Measurements from ENCODE around the gene MSANTD1. TPM values are rescaled to one million over a fixed set of nuclear protein-coding genes. Genes with fewer than 3 reads are reported as not detected.

MSANTD1 gene
- total and polyA plus RNA-seq, 2 donors, result 0.24 to 0.85 TPM

- Histone ChIP-seq H3K4me1 (ENCODE audit: insufficient read depth) (no peaks in the 10 kb centered on the region), H3K27ac (ENCODE audit: low read depth) (no peak overlapping the region), H3K36me3 (ENCODE audit: insufficient read depth) (no peaks in the 10 kb centered on the region), H3K4me3 (ENCODE audit: low read depth, low read length) (no peak overlapping the region)
- 94% methylated on average over 11 of the region's 11 CpGs for WGBS
- no peak for DNase-seq (ENCODE audit: extremely low spot score)
These were observed 2.9 kb downstream of the MSANTD1 start for GRCh38 chr4:3251691-3252479.

- DNase-seq (ENCODE audit: extremely low spot score), result no peak
- 95% methylated on average over 3 of the region's 3 CpGs for WGBS
- Histone ChIP-seq H3K36me3 (ENCODE audit: insufficient read depth) (no peaks in the 10 kb centered on the region), H3K4me3 (ENCODE audit: low read depth, low read length) (no peak overlapping the region), H3K27ac (ENCODE audit: low read depth) (no peak overlapping the region), H3K4me1 (ENCODE audit: insufficient read depth) (no peaks in the 10 kb centered on the region)
These were observed 3.5 kb downstream of the MSANTD1 start for GRCh38 chr4:3252480-3252828.

DNA sequence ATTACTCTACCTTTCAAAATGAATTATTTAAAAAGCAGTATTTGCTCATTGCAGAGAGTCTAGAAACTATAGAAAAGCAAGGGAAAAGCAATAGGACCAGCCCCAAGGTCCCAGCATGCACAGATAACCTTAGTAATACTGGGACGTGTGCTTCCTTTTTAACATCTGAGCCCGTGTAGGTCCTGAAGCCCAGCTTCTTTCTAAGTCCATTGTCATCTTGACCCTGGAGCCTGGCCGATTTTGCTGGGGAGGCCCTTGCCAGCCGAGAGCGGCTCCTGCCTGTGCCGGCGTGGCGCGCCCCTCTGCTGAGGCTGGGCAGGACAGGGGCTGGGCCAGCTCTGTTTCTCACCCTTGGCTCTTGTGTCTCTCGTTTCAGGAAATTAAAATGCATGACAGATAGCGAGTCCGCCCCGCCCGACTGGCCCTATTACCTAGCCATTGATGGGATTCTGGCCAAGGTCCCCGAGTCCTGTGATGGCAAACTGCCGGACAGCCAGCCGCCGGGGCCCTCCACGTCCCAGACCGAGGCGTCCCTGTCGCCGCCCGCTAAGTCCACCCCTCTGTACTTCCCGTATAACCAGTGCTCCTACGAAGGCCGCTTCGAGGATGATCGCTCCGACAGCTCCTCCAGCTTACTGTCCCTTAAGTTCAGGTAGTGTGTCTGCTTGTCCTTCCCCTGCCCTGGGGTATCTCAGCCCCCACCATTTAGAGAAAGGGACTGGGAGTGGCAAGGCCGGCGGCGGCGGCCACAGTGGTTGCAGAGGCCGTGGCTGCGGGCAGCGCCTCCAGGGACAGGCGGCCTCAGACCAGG, 4.1 kb downstream of the MSANTD1 start:
- H3K4me3 ChIP-seq (ENCODE audit: low read depth, low read length), result no peak overlapping the region
- H3K36me3 ChIP-seq (ENCODE audit: insufficient read depth), result no peaks in the 10 kb centered on the region
- H3K4me1 ChIP-seq (ENCODE audit: insufficient read depth), result no peaks in the 10 kb centered on the region
- WGBS, result 91% methylated on average over 38 of the region's 38 CpGs
- H3K27ac ChIP-seq (ENCODE audit: low read depth), result no peak overlapping the region
- DNase-seq (ENCODE audit: extremely low spot score), result no peak

GRCh38 chr4:3253808-3254207, 4.8 kb downstream of the MSANTD1 start:
- WGBS, result 97% methylated on average over 13 of the region's 13 CpGs
- no peaks in the 10 kb centered on the region for H3K36me3 ChIP-seq (ENCODE audit: insufficient read depth)
- no peak for DNase-seq (ENCODE audit: extremely low spot score)
- H3K4me3 ChIP-seq (ENCODE audit: low read depth, low read length), result no peak overlapping the region
- no peak overlapping the region for H3K27ac ChIP-seq (ENCODE audit: low read depth)
- H3K4me1 ChIP-seq (ENCODE audit: insufficient read depth), result no peaks in the 10 kb centered on the region

DNA sequence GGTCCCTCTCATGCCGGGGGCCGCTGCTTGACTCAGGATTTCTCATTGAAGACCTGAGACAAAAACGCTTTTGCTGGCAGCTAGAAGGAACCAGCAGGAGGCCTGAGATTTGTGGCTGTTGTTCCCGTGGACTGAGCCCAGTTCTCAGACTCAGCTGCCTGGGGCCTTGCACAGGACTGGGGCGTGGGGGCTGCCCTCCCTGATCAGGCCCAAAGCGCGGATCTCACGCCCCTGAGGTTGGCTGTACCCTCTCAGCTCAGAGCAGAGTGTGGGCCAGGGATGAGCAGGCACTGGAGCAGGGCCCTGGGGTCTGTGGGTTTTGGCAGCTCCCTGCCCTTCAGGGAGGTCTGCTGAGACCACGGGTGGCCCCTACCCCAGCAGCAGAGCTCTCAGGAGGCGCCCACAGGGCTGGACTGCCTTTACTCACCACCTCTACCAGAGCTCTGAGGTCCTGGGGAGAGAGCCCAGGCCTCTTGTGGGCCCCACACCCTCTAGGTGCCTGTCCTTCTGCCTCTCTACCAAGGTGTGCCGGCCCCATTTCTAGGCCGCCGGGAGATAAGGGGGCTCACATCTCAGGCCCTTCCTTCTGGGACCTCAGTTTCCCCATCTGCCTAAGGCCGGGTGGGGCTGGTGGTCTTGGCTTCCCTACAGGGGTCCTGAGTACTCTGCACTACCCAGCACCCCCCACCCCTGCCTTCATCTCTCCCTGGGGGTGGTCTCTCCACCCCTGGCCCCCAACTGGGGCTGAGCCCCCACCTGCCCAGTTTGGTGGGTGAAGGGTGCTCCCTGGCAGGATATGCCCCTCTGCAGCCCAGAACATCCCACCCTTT, 5.6 kb downstream of the MSANTD1 start:
- Histone ChIP-seq H3K36me3 (ENCODE audit: insufficient read depth) (no peaks in the 10 kb centered on the region), H3K27ac (ENCODE audit: low read depth) (no peak overlapping the region), H3K4me3 (ENCODE audit: low read depth, low read length) (no peak overlapping the region), H3K4me1 (ENCODE audit: insufficient read depth) (no peaks in the 10 kb centered on the region)
- DNase-seq (ENCODE audit: extremely low spot score), result no peak
- 89% methylated on average over 14 of the region's 14 CpGs for WGBS

- DNase-seq (ENCODE audit: extremely low spot score), result no peak
- no peaks in the 10 kb centered on the region for H3K4me1 ChIP-seq (ENCODE audit: insufficient read depth)
- WGBS, result 96% methylated on average over 36 of the region's 36 CpGs
These were observed 6.7 kb downstream of the MSANTD1 start for GRCh38 chr4:3255611-3256186.

GRCh38 chr4:3256230-3257102, 7.5 kb downstream of the MSANTD1 start:
- no peak overlapping the region for H3K27ac ChIP-seq (ENCODE audit: low read depth)
- no peaks in the 10 kb centered on the region for H3K4me1 ChIP-seq (ENCODE audit: insufficient read depth)
- WGBS, result 90% methylated on average over 21 of the region's 21 CpGs
- H3K36me3 ChIP-seq (ENCODE audit: insufficient read depth), result no peaks in the 10 kb centered on the region
- DNase-seq (ENCODE audit: extremely low spot score), result no peak
- no peak overlapping the region for H3K4me3 ChIP-seq (ENCODE audit: low read depth, low read length)

More at GRCh38 chr4:3255611-3256186, 6.7 kb downstream of the MSANTD1 start:
- Histone ChIP-seq H3K4me3 (ENCODE audit: low read depth, low read length) (no peak overlapping the region), H3K36me3 (ENCODE audit: insufficient read depth) (no peaks in the 10 kb centered on the region), H3K27ac (ENCODE audit: low read depth) (no peak overlapping the region)

GRCh38 chr4:3257103-3257555, 8.2 kb downstream of the MSANTD1 start:
- Histone ChIP-seq H3K27ac (ENCODE audit: low read depth) (no peak overlapping the region), H3K4me1 (ENCODE audit: insufficient read depth) (no peaks in the 10 kb centered on the region), H3K4me3 (ENCODE audit: low read depth, low read length) (no peak overlapping the region), H3K36me3 (ENCODE audit: insufficient read depth) (no peaks in the 10 kb centered on the region)
- DNase-seq (ENCODE audit: extremely low spot score), result no peak
- 92% methylated on average over 9 of the region's 9 CpGs for WGBS

GRCh38 chr4:3257556-3258482, 8.9 kb downstream of the MSANTD1 start:
- Histone ChIP-seq H3K4me1 (ENCODE audit: insufficient read depth) (no peaks in the 10 kb centered on the region), H3K27ac (ENCODE audit: low read depth) (no peak overlapping the region), H3K36me3 (ENCODE audit: insufficient read depth) (no peaks in the 10 kb centered on the region), H3K4me3 (ENCODE audit: low read depth, low read length) (no peak overlapping the region)
- DNase-seq (ENCODE audit: extremely low spot score), result no peak
- 92% methylated on average over 29 of the region's 29 CpGs for WGBS

DNA sequence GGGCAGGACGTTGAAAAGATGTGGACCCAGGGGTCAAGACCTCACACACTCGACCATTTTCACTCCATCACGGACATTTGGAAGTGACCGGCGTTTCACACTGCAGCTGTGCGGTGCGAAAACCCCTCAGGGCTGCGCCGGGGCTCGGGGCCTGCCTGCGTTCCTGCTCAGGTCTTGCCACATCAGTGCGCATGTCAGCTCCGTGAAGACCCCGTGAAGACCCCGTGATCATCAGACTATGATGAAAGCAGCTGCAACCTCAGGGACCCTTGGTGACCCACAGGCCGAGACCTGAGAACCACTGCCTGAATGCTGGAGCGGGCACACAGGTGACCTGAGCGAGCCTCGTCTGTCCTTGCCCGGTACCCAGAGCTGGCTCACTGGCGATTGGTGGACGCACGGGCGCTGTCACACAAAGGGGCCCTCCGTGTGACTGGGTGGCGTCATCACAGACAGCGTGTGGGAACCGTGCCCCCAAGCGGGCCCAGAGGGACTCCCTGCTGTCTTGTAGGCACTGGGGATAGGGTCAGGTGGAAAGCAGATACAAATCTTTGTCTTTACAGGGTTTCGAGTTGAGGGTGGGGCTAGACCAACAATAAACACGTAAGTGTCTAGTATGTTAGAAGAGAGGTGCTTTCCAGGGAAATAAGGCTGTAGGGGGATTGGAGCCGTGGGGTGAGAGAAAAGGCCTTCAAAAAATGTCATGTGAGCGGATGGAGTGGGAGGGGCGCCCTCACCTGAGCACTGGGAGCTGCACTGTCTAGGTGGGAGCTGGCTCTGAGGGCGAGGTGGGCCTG, 12.7 kb downstream of the MSANTD1 start:
- no peak for DNase-seq (ENCODE audit: extremely low spot score)
- 91% methylated on average over 35 of the region's 35 CpGs for WGBS
- no peak overlapping the region for H3K27ac ChIP-seq (ENCODE audit: low read depth)

More for the DNA sequence above, 12.7 kb downstream of the MSANTD1 start:
- Histone ChIP-seq H3K4me3 (ENCODE audit: low read depth, low read length) (no peak overlapping the region), H3K4me1 (ENCODE audit: insufficient read depth) (no peaks in the 10 kb centered on the region), H3K36me3 (ENCODE audit: insufficient read depth) (no peaks in the 10 kb centered on the region)

Measured in urinary bladder (tissue), 4 donors.